Umbilical cord (tissue), 2 donors: ENCODE results near the gene MFN1. TPM values are rescaled to one million over a fixed set of nuclear protein-coding genes. Genes with fewer than 3 reads are reported as not detected.

Experiments used
- DNase-seq: peaks from one replicate; pipeline ENCODE4 v3.0.0-alpha.2; 2015; ENCODE audit warnings: low spot score
- total RNA-seq: library from RNA; depleted of rRNA; stranded (reverse); fragments of >200 nt; gene quantifications from one replicate; pipeline ENCODE4 v1.2.3, GENCODE V29; 2014; ENCODE audit warnings: low replicate concordance; ENCODE audit not compliant: insufficient read depth

MFN1 gene
- total RNA-seq, 1 donor from 2014 or later: 59.5 TPM

GRCh38 chr3:179430277-179430870 lies 82.9 kb downstream of the MFN1 start:
- no peak for DNase-seq

- peak; percentile 50 for DNase-seq
Observed at GRCh38 chr3:179432021-179432420, 84.5 kb downstream of the MFN1 start.

GRCh38 chr3:179432451-179432850 lies 84.9 kb downstream of the MFN1 start:
- no peak for DNase-seq

- no peak for DNase-seq
Observed at GRCh38 chr3:179436517-179436916, 89.0 kb downstream of the MFN1 start.

GRCh38 chr3:179438841-179439240 lies 91.3 kb downstream of the MFN1 start:
- DNase-seq: no peak

Other genes with a start within 250 kb of the MFN1 start
- 30.8 TPM for gene PIK3CA, start 199.4 kb upstream of the MFN1 start, total RNA-seq
- gene KCNMB3, start 96.6 kb upstream of the MFN1 start, total RNA-seq: 8.2 TPM
- 30.1 TPM for gene ZNF639, start 24.7 kb upstream of the MFN1 start, total RNA-seq
- 102 TPM for gene GNB4, start 103.8 kb downstream of the MFN1 start, total RNA-seq
- gene ACTL6A, start 215.2 kb downstream of the MFN1 start, total RNA-seq: 87.2 TPM